HAP-1 (cell line): ENCODE results near the gene CD300LD.
"Not testable (repeated sequence)": the region's sequence is repeated elsewhere in the genome, so short reads cannot be mapped to it uniquely, and the experiment has no call there.

Experiments
- DNase-seq, 2 experiments: peaks; one replicate each; pipeline ENCODE4 v3.0.0-alpha.2; 2016 to 2020; ENCODE audit warnings: low spot score in 2 of 2
- H3K27me3 ChIP-seq: fragments of 250-450 bp; sonication (Bioruptor Pico); 2 replicates; pipeline ENCODE4 v1.5.1; 2020; ENCODE audit warnings: low read depth, mild to moderate bottlenecking, moderate library complexity
- H3K36me3 ChIP-seq: fragments of 250-450 bp; sonication (Bioruptor Pico); replicated peaks from 2 replicates; pipeline ENCODE4 v1.5.1; 2020; ENCODE audit warnings: mild to moderate bottlenecking
- H3K4me1 ChIP-seq: fragments of 250-450 bp; sonication (Bioruptor Pico); 2 replicates; pipeline ENCODE4 v1.5.1; 2020; ENCODE audit warnings: mild to moderate bottlenecking
- H3K4me3 ChIP-seq: fragments of 250-450 bp; sonication (Bioruptor Pico); 2 replicates; pipeline ENCODE4 v1.5.1; 2020; ENCODE audit warnings: mild to moderate bottlenecking, moderate library complexity
- H3K9me3 ChIP-seq: fragments of 250-450 bp; sonication (Bioruptor Pico); 2 replicates; pipeline ENCODE4 v1.5.1; 2020; ENCODE audit warnings: mild to moderate bottlenecking, moderate library complexity
- in situ Hi-C: fragments of 300-500 bp; cut with MboI; formaldehyde crosslinking; loops from 3 replicates; pipeline ENCODE4 v1.14.3; 2020; ENCODE audit warnings: low sequenced_read_pairs, inconsistent platforms, mixed read lengths

Gene CD300LD

DNA sequence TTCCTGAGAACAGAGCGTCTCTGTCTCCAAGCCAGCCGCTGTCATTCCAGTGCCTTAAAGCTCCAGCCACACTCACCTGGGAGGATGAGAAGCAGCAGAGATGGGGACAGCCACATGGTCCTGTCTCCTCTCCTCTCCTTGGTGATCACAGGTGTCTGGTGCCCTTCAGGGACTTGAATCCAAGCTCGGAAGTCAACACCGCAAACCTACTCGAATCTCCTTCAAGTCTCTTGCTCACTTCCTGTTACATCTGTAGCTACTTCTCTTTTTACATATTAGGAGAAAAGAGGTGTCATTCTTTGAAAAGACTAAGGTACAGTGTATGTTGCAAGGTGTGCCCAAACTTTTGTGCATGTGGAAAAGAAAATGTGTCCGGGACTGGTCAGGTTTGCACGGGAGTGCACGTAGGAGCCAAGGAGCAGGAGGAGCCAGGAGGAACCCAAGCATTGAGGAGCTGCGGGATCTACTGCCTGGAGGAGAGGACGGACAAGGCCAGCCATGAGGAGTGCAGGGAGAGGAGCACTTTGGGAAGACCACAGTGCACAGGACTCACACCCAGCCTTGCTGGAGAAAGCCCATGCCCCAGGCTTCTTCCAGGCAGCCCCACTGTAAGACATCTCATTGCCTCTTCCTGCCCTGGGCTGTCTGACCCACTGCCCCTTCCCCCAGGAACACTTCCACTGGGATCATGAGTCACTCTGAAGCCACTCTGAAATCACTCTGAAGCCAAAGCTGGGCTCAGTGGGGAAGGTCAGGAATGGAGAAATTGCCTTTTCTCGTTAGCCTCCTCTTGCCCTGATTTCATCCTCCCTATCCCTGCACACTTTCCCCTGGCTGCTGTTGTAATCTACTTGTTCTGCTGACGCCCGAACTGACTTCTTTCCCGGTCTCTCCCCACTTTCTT lies at the start of gene CD300LD:
Gene CD300LD (minus strand): TSS at position 197 of the 904 bp plus-strand sequence. CDS start 81 bp downstream, at position 116.
- Histone ChIP-seq H3K9me3 (no peaks in the 10 kb centered on the region), H3K27me3 (0 out of 2 replicates have a peak, but pooled peaks cover 3% of the 10 kb centered on the region), H3K4me3 (no peak within 1 kb of the TSS), H3K4me1 (no peaks in the 10 kb centered on the region), H3K36me3 (no peaks in the 10 kb centered on the region)
- no peak for DNase-seq
- in situ Hi-C loops, result no loop called here

DNA sequence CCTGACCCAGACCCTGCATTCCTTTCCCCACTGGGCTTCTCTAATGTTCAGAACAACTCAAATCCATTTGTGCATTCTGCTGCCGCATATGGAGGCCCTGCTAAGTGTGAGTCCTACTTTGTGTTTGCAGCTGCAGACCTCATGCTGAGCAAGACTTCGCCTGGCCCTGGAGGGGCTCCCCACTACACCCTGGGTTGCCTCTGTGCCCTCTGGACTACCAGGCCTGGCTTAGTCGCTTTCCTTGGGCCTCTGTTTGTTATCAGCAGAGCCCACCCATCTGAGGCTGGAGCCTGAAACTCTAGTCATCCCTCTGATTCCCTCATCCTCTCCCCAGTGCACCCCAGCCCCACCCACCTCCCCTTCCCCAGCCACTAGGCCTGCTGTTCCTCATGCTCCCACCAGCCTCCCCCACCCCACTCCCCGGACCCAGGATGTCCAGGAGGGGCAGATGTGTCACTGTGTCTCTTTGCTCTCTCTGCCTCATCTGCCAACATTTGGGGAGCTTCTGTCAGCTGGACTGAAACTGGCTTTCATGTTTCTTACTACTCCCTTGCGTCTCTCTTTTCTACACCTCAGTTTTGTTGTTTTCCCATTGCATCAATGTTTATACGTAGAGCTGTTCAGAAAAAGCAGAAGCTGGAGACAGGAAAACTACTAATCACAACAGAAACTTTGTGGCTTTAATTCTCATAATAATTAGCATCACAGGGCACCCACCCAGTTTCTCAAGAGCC lies 49.3 kb upstream of the CD300LD start:
- in situ Hi-C loops, result no loop called here
- no peaks in the 10 kb centered on the region for H3K9me3 ChIP-seq
- H3K4me1 ChIP-seq, result no peaks in the 10 kb centered on the region
- no peaks in the 10 kb centered on the region for H3K36me3 ChIP-seq
- no peak overlapping the region for H3K4me3 ChIP-seq
- no peak for DNase-seq
- H3K27me3 ChIP-seq, result peaks cover 30% of the 10 kb centered on the region

DNA sequence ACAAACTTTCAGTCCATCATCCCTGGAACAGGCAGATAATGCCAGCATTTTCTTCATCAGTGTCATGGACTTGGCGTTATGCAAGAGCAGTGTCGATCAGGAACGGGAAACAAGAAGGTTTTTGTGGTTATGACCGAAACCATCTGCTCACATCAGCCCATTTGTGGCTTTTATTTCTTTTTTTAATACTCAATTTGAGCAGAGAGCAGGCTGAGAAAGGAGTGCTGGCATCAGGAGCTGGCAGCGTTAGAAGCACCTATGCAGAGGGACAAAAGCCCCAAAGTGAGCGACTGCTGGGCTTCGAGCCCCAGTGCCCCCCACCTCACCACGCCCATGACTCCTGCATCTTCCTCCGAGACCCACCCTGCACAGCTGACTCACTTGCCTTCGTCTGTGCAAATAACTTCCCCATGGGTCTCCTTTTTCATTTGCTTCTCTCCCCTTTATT lies 47.6 kb upstream of the CD300LD start:
- no peak for DNase-seq
- H3K36me3 ChIP-seq, result no peaks in the 10 kb centered on the region
- no peaks in the 10 kb centered on the region for H3K9me3 ChIP-seq
- in situ Hi-C loops, result no loop called here
- peaks cover 34% of the 10 kb centered on the region for H3K27me3 ChIP-seq
- no peaks in the 10 kb centered on the region for H3K4me1 ChIP-seq
- no peak overlapping the region for H3K4me3 ChIP-seq

DNA sequence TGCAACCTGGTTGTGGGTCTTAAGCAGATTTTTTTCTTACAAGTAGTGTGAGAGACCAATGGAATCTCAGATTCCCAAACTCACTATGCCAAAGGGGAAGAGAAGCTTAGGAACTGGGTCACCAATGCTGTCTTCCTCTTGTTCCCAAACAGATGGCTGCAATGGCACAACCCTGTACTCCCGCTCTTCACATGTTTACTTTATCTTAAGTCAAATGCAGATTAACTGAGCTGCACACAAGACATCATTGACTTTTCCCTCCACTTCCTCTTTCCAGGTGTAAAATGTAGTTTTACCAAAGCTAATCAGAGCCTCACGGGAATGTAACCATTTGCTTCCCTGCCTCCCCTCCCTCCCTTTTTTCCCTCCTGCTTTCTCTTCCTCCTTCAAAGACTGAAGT lies 45.8 kb upstream of the CD300LD start:
- DNase-seq, result no peak
- Histone ChIP-seq H3K27me3 (peaks cover 34% of the 10 kb centered on the region), H3K4me1 (no peaks in the 10 kb centered on the region), H3K9me3 (no peaks in the 10 kb centered on the region), H3K36me3 (no peaks in the 10 kb centered on the region), H3K4me3 (no peak overlapping the region)
- in situ Hi-C loops, result no loop called here

DNA sequence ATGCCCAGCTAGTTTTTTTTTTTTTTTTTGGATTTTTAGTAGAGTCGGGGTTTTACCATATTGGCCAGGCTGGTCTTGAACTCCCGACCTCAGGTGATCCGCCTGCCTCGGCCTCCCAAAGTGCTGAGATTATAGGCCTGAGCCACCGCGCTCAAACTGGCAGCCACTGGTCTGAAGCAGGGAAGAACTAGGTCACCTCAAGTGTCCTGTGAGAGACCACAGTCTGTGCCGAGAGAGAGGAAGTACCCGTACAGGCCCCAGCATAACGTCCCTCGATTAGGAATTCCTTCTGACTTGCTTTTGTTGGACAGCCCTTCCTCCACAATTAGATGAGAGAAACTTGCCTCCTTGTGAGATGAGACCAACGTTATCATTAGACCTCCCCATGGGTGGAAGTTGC lies 45.2 kb upstream of the CD300LD start:
- Histone ChIP-seq H3K9me3 (no peaks in the 10 kb centered on the region), H3K27me3 (peaks cover 34% of the 10 kb centered on the region), H3K36me3 (no peaks in the 10 kb centered on the region), H3K4me3 (no peak overlapping the region), H3K4me1 (no peaks in the 10 kb centered on the region)
- no peak for DNase-seq
- in situ Hi-C loops, result no loop called here

DNA sequence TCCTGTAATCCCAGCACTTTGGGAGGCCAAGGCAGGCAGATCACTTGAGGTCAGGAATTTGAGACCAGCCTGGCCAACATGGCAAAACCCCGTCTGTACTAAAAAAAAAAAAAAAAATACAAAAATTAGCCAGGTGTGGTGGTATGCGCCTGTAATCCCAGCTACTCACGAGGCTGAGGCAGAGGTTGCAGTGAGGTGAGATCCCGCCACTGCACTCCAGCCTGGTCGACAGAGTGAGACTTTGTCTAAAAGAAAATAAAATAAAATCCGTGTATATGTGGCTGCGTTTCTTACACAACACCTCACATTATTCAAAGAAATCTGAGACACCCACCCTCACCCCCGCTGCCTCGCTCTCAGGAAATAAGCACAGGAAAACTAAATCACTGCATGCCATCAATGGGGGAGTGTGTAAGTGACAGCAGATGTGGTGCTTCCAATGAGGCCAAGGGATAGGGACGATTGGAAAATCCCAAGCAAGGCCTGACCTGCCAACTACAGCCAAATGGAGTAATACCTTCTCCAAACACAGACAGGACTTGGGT lies 44.5 kb upstream of the CD300LD start:
- H3K4me3 ChIP-seq, H3K4me1 ChIP-seq, in situ Hi-C loops, DNase-seq, H3K9me3 ChIP-seq, H3K36me3 ChIP-seq: not testable (repeated sequence)
- H3K27me3 ChIP-seq, result peaks cover 37% of the 10 kb centered on the region

DNA sequence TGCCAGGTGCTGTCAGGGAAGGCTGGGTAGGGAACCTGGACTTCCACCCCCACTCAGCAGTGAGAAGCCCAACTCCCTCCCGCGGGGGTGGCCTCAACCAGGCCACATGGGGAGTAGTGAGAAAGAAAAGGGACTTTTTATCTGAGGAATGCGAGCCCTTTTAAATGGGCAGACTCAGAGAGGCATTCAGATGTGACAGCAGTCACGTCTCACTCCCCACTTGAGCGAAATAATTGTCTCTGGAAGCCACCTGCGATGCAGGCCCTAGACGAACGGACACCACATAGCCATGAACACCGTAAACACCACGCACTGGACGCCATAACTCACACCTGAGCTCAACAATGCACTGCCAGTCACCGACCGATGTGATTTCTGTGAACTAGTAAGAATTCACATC lies 43.3 kb upstream of the CD300LD start:
- Histone ChIP-seq H3K36me3 (no peaks in the 10 kb centered on the region), H3K27me3 (peaks cover 39% of the 10 kb centered on the region), H3K4me1 (no peaks in the 10 kb centered on the region), H3K9me3 (no peaks in the 10 kb centered on the region), H3K4me3 (no peak overlapping the region)
- in situ Hi-C loops, result no loop called here
- no peak for DNase-seq

DNA sequence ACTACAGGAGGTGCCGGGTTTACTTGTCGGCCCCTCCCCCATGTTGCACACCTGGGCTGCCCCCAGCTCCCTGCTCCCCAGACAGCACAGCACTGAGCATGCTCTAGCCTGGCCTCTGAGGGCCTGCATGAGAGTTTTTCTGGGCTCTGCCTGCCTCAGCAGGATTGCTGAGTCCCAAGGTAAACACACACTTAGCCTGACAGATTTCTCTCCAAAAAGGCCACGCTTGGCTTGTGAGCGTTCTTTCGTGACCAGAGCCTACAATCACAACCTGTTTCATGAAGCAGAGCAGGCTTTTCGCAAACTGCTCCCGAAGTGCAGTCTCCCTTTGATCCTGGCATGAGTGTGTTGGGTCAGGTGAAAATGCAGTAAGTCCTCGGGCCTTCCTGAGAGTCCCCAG lies 41.2 kb upstream of the CD300LD start:
- Histone ChIP-seq H3K4me3 (no peak overlapping the region), H3K36me3 (no peaks in the 10 kb centered on the region), H3K9me3 (no peaks in the 10 kb centered on the region), H3K4me1 (no peaks in the 10 kb centered on the region), H3K27me3 (peaks cover 33% of the 10 kb centered on the region)
- in situ Hi-C loops, result no loop called here
- no peak for DNase-seq

DNA sequence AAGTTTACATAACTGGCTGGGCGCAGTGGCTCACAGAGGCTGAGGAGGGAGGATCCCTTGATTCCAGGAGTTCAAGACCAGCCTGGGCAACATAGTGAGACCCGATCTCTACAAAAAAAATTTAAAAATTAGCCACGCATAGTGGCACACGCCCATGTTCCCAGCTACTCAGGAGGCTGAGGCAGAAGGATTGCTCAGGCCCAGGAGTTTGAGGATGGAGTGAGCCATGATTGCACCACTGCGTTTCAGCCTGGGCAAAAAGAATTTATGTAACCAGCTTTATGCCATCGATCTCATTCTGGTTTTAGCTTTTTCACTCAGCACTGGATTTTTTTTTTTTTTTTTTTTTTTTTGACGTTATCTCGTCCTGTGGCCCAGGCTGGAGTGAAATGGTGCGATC lies 40.5 kb upstream of the CD300LD start:
- no peak for DNase-seq
- H3K27me3 ChIP-seq, result peaks cover 26% of the 10 kb centered on the region
- H3K4me3 ChIP-seq, result no peak overlapping the region
- no peaks in the 10 kb centered on the region for H3K4me1 ChIP-seq
- H3K9me3 ChIP-seq, result no peaks in the 10 kb centered on the region
- no peaks in the 10 kb centered on the region for H3K36me3 ChIP-seq
- in situ Hi-C loops, result no loop called here

DNA sequence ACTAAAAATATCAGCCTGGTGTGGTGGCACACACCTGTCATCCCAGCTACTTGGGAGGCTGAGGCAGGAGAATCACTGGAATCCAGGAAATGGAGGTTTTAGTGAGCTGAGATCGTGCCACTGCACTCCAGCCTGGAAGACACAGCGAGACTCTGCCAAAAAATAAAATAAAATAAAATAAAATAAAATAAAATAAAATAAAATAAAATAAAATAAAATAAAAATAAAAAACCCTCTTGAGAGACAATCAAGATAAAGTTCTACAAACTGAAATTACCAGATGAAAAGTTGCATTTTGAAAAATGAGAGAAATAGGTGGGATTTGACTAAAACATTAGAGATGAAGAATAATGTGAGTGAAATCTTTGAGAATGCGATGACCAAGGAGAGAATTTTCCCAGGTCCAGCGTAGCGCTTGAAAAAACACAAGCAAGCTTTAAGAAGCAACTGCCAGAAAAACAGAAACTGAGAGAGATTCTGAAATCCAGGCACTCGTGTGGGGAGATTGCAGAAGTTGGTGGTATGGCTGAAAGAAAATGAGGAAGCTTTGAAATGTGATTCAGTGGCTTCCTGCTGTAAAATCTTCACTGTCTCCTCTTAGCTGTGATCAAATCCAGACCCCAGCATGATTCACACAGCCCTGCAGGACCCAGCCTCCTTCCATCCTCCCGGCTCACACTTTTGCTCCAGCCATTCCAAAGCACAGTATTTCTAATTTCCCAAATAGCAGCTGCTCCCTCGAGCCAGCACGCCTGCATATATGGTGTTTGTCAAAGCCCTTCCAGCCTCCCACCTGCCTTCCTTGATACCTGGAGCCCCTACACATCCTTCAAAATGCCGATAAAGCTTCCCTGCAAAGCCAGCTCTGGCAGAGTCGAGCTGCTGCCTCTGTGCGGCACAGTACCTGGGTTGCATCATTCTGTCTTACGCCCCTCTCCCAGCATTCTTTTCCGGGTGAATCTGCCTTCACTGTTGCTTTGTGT lies 39.7 kb upstream of the CD300LD start:
- Histone ChIP-seq H3K27me3 (peaks cover 19% of the 10 kb centered on the region), H3K4me3 (no peak overlapping the region), H3K4me1 (no peaks in the 10 kb centered on the region), H3K36me3 (no peaks in the 10 kb centered on the region), H3K9me3 (no peaks in the 10 kb centered on the region)
- no peak for DNase-seq
- in situ Hi-C loops, result no loop called here

DNA sequence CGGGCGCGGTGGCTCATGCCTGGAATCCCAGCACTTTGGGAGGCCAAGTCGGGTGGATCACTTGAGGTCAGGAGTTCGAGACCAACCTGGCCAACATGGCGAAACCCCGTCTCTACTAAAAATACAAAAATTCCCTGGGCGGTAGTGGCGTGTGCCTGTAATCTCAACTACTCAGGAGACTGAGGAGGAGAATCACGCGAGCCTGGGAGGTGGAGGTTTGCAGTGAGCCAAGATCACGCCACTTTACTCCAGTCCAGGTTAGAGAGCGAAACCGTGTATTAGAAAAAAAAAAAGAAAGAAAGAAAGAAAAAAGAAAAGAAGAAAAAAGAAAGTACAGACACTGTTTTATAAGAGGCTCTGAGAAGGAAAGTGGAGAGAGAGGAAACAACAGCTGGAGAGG lies 38.2 kb upstream of the CD300LD start:
- H3K4me1 ChIP-seq, H3K4me3 ChIP-seq, DNase-seq, H3K9me3 ChIP-seq, in situ Hi-C loops, H3K36me3 ChIP-seq: not testable (repeated sequence)
- peaks cover 12% of the 10 kb centered on the region for H3K27me3 ChIP-seq

DNA sequence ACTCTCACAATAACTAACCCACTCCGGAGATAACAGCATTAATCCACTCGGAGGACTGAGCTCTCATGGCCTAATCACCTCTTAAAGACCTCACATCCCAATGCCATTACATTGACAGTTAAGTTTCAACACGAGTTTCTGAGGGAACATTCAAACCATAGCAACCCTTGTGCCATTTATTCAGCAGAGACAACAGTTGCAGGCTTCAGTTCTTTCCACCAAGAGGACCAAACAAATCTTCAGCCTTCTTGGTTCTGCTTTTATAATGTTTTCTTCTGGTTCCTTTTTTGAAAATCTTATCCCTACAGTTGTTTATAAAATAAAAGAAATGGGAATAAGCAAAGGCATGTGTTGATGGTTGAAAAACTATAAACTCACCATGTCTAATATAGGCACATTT lies 33.6 kb upstream of the CD300LD start:
- Histone ChIP-seq H3K27me3 (peaks cover under 1% of the 10 kb centered on the region; the same call in 1 of the 2 replicates), H3K36me3 (no peaks in the 10 kb centered on the region), H3K9me3 (no peaks in the 10 kb centered on the region), H3K4me3 (no peak overlapping the region), H3K4me1 (no peaks in the 10 kb centered on the region)
- DNase-seq, result no peak
- in situ Hi-C loops, result no loop called here

DNA sequence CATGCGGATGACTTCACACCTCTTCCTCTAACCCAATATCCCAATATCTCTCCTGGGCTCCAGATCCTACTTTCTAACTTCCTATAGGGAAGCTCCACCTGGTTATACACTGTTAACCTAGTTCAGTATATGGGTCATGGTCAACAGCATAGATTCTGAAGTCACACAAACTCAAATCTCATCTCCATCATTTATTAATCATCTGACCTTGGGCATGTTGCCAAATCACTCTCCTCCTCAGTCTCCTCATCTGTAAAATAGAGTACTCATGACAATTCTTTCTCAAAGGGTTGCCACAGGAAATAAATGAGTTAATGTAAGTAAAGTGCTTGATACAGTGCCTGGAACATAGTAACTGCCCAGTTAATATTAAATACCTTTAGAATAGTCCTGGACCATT lies 32.0 kb upstream of the CD300LD start:
- Histone ChIP-seq H3K4me1 (no peaks in the 10 kb centered on the region), H3K4me3 (no peak overlapping the region), H3K9me3 (no peaks in the 10 kb centered on the region), H3K27me3 (peaks cover under 1% of the 10 kb centered on the region; the same call in 1 of the 2 replicates), H3K36me3 (no peaks in the 10 kb centered on the region)
- in situ Hi-C loops, result no loop called here
- DNase-seq, result no peak
